ENCODE results near the gene KRTCAP2. TPM values are rescaled to one million over a fixed set of nuclear protein-coding genes. Genes with fewer than 3 reads are reported as not detected.
"Not testable (repeated sequence)": the region's sequence is repeated elsewhere in the genome, so short reads cannot be mapped to it uniquely, and the experiment has no call there.

KRTCAP2 gene
- total and polyA plus RNA-seq, 2 donors: 97.7 to 223 TPM

- H3K27me3 ChIP-seq (ENCODE audit: control insufficient read depth in 2 of 2, insufficient read depth in 1 of 2, low read length in 1 of 2); H3K36me3 ChIP-seq (ENCODE audit: control insufficient read depth in 2 of 2, insufficient read depth in 2 of 2, low read length in 1 of 2); DNase-seq (ENCODE audit: low read depth in 6 of 9, low spot score in 9 of 9); H3K27ac ChIP-seq (ENCODE audit: low read depth in 1 of 2, low read length in 1 of 2); H3K4me3 ChIP-seq (ENCODE audit: low read length in 2 of 2); H3K9me3 ChIP-seq (ENCODE audit: control insufficient read depth in 2 of 2, insufficient read depth in 1 of 2, low read length in 1 of 2); H3K4me1 ChIP-seq (ENCODE audit: control insufficient read depth in 2 of 2, insufficient read depth in 2 of 2, low read length in 2 of 2): not testable (repeated sequence)
- 89% methylated on average over 3 of the region's 3 CpGs for WGBS
These were observed 17.0 kb downstream of the KRTCAP2 start for GRCh38 chr1:155155996-155156643.

GRCh38 chr1:155145491-155145890 lies 27.6 kb downstream of the KRTCAP2 start:
- WGBS: 92% methylated on average over 3 of the region's 3 CpGs
- Histone ChIP-seq H3K27me3 (ENCODE audit: control insufficient read depth in 2 of 2, insufficient read depth in 1 of 2, low read length in 1 of 2) (no peaks in the 10 kb centered on the region), H3K36me3 (ENCODE audit: control insufficient read depth in 2 of 2, insufficient read depth in 2 of 2, low read length in 1 of 2) (no peaks in the 10 kb centered on the region), H3K27ac (ENCODE audit: low read depth in 1 of 2, low read length in 1 of 2) (no peak overlapping the region), H3K4me1 (ENCODE audit: control insufficient read depth in 2 of 2, insufficient read depth in 2 of 2, low read length in 2 of 2) (peaks cover 3 to 4% of the 10 kb centered on the region in 2 donors), H3K4me3 (ENCODE audit: low read length in 2 of 2) (no peak overlapping the region), H3K9me3 (ENCODE audit: control insufficient read depth in 2 of 2, insufficient read depth in 1 of 2, low read length in 1 of 2) (no peaks in the 10 kb centered on the region)
- no peak for DNase-seq (ENCODE audit: low read depth in 6 of 9, low spot score in 9 of 9)

GRCh38 chr1:155141749-155142148 lies 31.4 kb downstream of the KRTCAP2 start:
- H3K27me3 ChIP-seq (ENCODE audit: control insufficient read depth in 2 of 2, insufficient read depth in 1 of 2, low read length in 1 of 2): no peaks in the 10 kb centered on the region
- WGBS: 87% methylated on average over 7 of the region's 7 CpGs
- H3K4me1 ChIP-seq (ENCODE audit: control insufficient read depth in 2 of 2, insufficient read depth in 2 of 2, low read length in 2 of 2): peaks cover 14 to 20% of the 10 kb centered on the region in 2 donors
- no peaks in the 10 kb centered on the region for H3K9me3 ChIP-seq (ENCODE audit: control insufficient read depth in 2 of 2, insufficient read depth in 1 of 2, low read length in 1 of 2)
- no peak overlapping the region for H3K4me3 ChIP-seq (ENCODE audit: low read length in 2 of 2)
- H3K36me3 ChIP-seq (ENCODE audit: control insufficient read depth in 2 of 2, insufficient read depth in 2 of 2, low read length in 1 of 2): peaks cover 0 to 7% of the 10 kb centered on the region in 2 donors
- no peak for DNase-seq (ENCODE audit: low read depth in 6 of 9, low spot score in 9 of 9)
- H3K27ac ChIP-seq (ENCODE audit: low read depth in 1 of 2, low read length in 1 of 2): no peak overlapping the region

- peaks cover 0 to 7% of the 10 kb centered on the region in 2 donors for H3K36me3 ChIP-seq (ENCODE audit: control insufficient read depth in 2 of 2, insufficient read depth in 2 of 2, low read length in 1 of 2)
- H3K4me1 ChIP-seq (ENCODE audit: control insufficient read depth in 2 of 2, insufficient read depth in 2 of 2, low read length in 2 of 2): peaks cover 17 to 23% of the 10 kb centered on the region in 2 donors
- no peaks in the 10 kb centered on the region for H3K27me3 ChIP-seq (ENCODE audit: control insufficient read depth in 2 of 2, insufficient read depth in 1 of 2, low read length in 1 of 2)
- no peak overlapping the region for H3K27ac ChIP-seq (ENCODE audit: low read depth in 1 of 2, low read length in 1 of 2)
- no peak for DNase-seq (ENCODE audit: low read depth in 6 of 9, low spot score in 9 of 9)
- H3K9me3 ChIP-seq (ENCODE audit: control insufficient read depth in 2 of 2, insufficient read depth in 1 of 2, low read length in 1 of 2): no peaks in the 10 kb centered on the region
- WGBS: 10% methylated on average over 11 of the region's 11 CpGs
- peak overlapping the region; percentile 71 to 87 for H3K4me3 ChIP-seq (ENCODE audit: low read length in 2 of 2)
These were observed 32.5 kb downstream of the KRTCAP2 start for GRCh38 chr1:155140630-155140953.

GRCh38 chr1:155139895-155140629 lies 33.0 kb downstream of the KRTCAP2 start, which contains the start of gene DPM3:
DPM3 (minus strand) TSS chr1:155140531; CDS start chr1:155140240, 291 bp downstream.
- H3K4me1 ChIP-seq (ENCODE audit: control insufficient read depth in 2 of 2, insufficient read depth in 2 of 2, low read length in 2 of 2): peaks cover 17 to 25% of the 10 kb centered on the region in 2 donors
- peak; percentile 64 to 92 (median 76) for DNase-seq (ENCODE audit: low read depth in 6 of 9, low spot score in 9 of 9)
- H3K27ac ChIP-seq (ENCODE audit: low read depth in 1 of 2, low read length in 1 of 2): peak within 1 kb of the TSS; percentile 22 to 88
- peaks cover 0 to 7% of the 10 kb centered on the region in 2 donors for H3K36me3 ChIP-seq (ENCODE audit: control insufficient read depth in 2 of 2, insufficient read depth in 2 of 2, low read length in 1 of 2)
- WGBS: under 1% methylated on average over 42 of the region's 42 CpGs
- peak within 1 kb of the TSS; percentile 71 to 87 for H3K4me3 ChIP-seq (ENCODE audit: low read length in 2 of 2)
- no peaks in the 10 kb centered on the region for H3K9me3 ChIP-seq (ENCODE audit: control insufficient read depth in 2 of 2, insufficient read depth in 1 of 2, low read length in 1 of 2)
- no peaks in the 10 kb centered on the region for H3K27me3 ChIP-seq (ENCODE audit: control insufficient read depth in 2 of 2, insufficient read depth in 1 of 2, low read length in 1 of 2)

GRCh38 chr1:155137154-155137949 lies 35.8 kb downstream of the KRTCAP2 start:
- Histone ChIP-seq H3K27ac (ENCODE audit: low read depth in 1 of 2, low read length in 1 of 2) (peak overlapping the region; percentile 65 to 71), H3K9me3 (ENCODE audit: control insufficient read depth in 2 of 2, insufficient read depth in 1 of 2, low read length in 1 of 2) (no peaks in the 10 kb centered on the region), H3K4me3 (ENCODE audit: low read length in 2 of 2) (no peak overlapping the region), H3K4me1 (ENCODE audit: control insufficient read depth in 2 of 2, insufficient read depth in 2 of 2, low read length in 2 of 2) (peaks cover 21 to 38% of the 10 kb centered on the region in 2 donors), H3K36me3 (ENCODE audit: control insufficient read depth in 2 of 2, insufficient read depth in 2 of 2, low read length in 1 of 2) (peaks cover 13 to 26% of the 10 kb centered on the region in 2 donors), H3K27me3 (ENCODE audit: control insufficient read depth in 2 of 2, insufficient read depth in 1 of 2, low read length in 1 of 2) (no peaks in the 10 kb centered on the region)
- no peak for DNase-seq (ENCODE audit: low read depth in 6 of 9, low spot score in 9 of 9)
- WGBS: 96% methylated on average over 6 of the region's 6 CpGs

- H3K27me3 ChIP-seq (ENCODE audit: control insufficient read depth in 2 of 2, insufficient read depth in 1 of 2, low read length in 1 of 2): no peaks in the 10 kb centered on the region
- WGBS: 10% methylated on average over 6 of the region's 6 CpGs
- DNase-seq (ENCODE audit: low read depth in 6 of 9, low spot score in 9 of 9): peak in 1 of 9 donors; percentile 34
- peak overlapping the region; percentile 71 to 83 for H3K27ac ChIP-seq (ENCODE audit: low read depth in 1 of 2, low read length in 1 of 2)
- no peaks in the 10 kb centered on the region for H3K9me3 ChIP-seq (ENCODE audit: control insufficient read depth in 2 of 2, insufficient read depth in 1 of 2, low read length in 1 of 2)
- H3K36me3 ChIP-seq (ENCODE audit: control insufficient read depth in 2 of 2, insufficient read depth in 2 of 2, low read length in 1 of 2): peaks cover 15 to 29% of the 10 kb centered on the region in 2 donors
- peak overlapping the region; percentile 69 to 77 for H3K4me3 ChIP-seq (ENCODE audit: low read length in 2 of 2)
- peaks cover 21 to 38% of the 10 kb centered on the region in 2 donors for H3K4me1 ChIP-seq (ENCODE audit: control insufficient read depth in 2 of 2, insufficient read depth in 2 of 2, low read length in 2 of 2)
These were observed 36.4 kb downstream of the KRTCAP2 start for GRCh38 chr1:155136748-155137147.

GRCh38 chr1:155135415-155136028 lies 37.6 kb downstream of the KRTCAP2 start, which contains the start of gene SLC50A1:
SLC50A1 (plus strand) TSS chr1:155135852; CDS start chr1:155135912, 60 bp downstream.
- H3K36me3 ChIP-seq (ENCODE audit: control insufficient read depth in 2 of 2, insufficient read depth in 2 of 2, low read length in 1 of 2): peaks cover 21 to 36% of the 10 kb centered on the region in 2 donors
- peak within 1 kb of the TSS; percentile 92 to 98 for H3K27ac ChIP-seq (ENCODE audit: low read depth in 1 of 2, low read length in 1 of 2)
- DNase-seq (ENCODE audit: low read depth in 6 of 9, low spot score in 9 of 9): peak in 8 of 9 donors; percentile 76 to 93 (median 88)
- H3K27me3 ChIP-seq (ENCODE audit: control insufficient read depth in 2 of 2, insufficient read depth in 1 of 2, low read length in 1 of 2): no peaks in the 10 kb centered on the region
- H3K9me3 ChIP-seq (ENCODE audit: control insufficient read depth in 2 of 2, insufficient read depth in 1 of 2, low read length in 1 of 2): no peaks in the 10 kb centered on the region
- under 1% methylated on average over 52 of the region's 52 CpGs for WGBS
- H3K4me3 ChIP-seq (ENCODE audit: low read length in 2 of 2): peak within 1 kb of the TSS; percentile 69 to 77
- peaks cover 18 to 39% of the 10 kb centered on the region in 2 donors for H3K4me1 ChIP-seq (ENCODE audit: control insufficient read depth in 2 of 2, insufficient read depth in 2 of 2, low read length in 2 of 2)
